ENCODE results near the gene SZT2. TPM values are rescaled to one million over a fixed set of nuclear protein-coding genes. Genes with fewer than 3 reads are reported as not detected.
A peak's percentile ranks its signal among the peaks of the same experiment; 100 is the strongest.

SZT2 gene
- total and polyA plus RNA-seq, 10 of the 15 experiments (the other 5 are each of a cell fraction or from before 2014, with no cell fraction given), result 1.4 to 38.3 (median 12.7) TPM

GRCh38 chr1:43422995-43423671 lies 33.4 kb downstream of the SZT2 start (continued):
- no peak for TF ChIP-seq MYC (IDR thresholded peaks at IDR 0.05; ENCODE audit: insufficient read depth, insufficient read length, insufficient replicate concordance, low read length, severe bottlenecking)
- no peak for TF ChIP-seq HDAC6 (IDR thresholded peaks at IDR 0.05; ENCODE audit: unreplicated experiment)
- TF ChIP-seq YY1 (IDR thresholded peaks at IDR 0.05; ENCODE audit: low read depth, low read length), result no peak
- no peak for TF ChIP-seq NFXL1 (IDR thresholded peaks at IDR 0.05; ENCODE audit: borderline replicate concordance)
- TF ChIP-seq CEBPB (IDR thresholded peaks at IDR 0.05; ENCODE audit: borderline replicate concordance in 1 of 2, low read depth in 2 of 2, low read length in 2 of 2), result no peak
- no peak for TF ChIP-seq BMI1 (IDR thresholded peaks at IDR 0.05; ENCODE audit: borderline replicate concordance)

GRCh38 chr1:43423672-43424550 lies 34.2 kb downstream of the SZT2 start:
- Histone ChIP-seq H2AFZ (ENCODE audit: control insufficient read depth, low read depth, low read length) (no peak overlapping the region), H3K36me3 (ENCODE audit: control insufficient read depth in 2 of 2, insufficient read depth in 2 of 2, low read length in 1 of 2) (peaks cover 36 to 42% of the 10 kb centered on the region in 2 experiments), H3K4me2 (ENCODE audit: control insufficient read depth, insufficient read depth) (no peak overlapping the region), H3K4me1 (ENCODE audit: control insufficient read depth, insufficient read depth, low read length) (peaks cover 9% of the 10 kb centered on the region), H3K27me3 (replicated peaks in 1 of 2; ENCODE audit: control insufficient read depth in 2 of 2, insufficient read depth in 2 of 2, low read length in 1 of 2) (no peaks in the 10 kb centered on the region), H3K27ac (ENCODE audit: control insufficient read depth, insufficient read depth) (no peak overlapping the region), H3K4me3 (no peak overlapping the region), H4K20me1 (ENCODE audit: control insufficient read depth, insufficient read depth) (no peaks in the 10 kb centered on the region), H3K9ac (ENCODE audit: control insufficient read depth, insufficient read depth, low read length) (no peak overlapping the region), H3K79me2 (ENCODE audit: control insufficient read depth, insufficient read depth, low read length) (no peaks in the 10 kb centered on the region), H3K9me3 (replicated peaks; ENCODE audit: control insufficient read depth, insufficient read depth, low read length) (no peaks in the 10 kb centered on the region)
- DNase-seq (ENCODE audit: low read depth, low spot score) (no peak), ATAC-seq (no peak), FAIRE-seq (no peak)
- intact Hi-C loops (cut with micrococcal nuclease; ENCODE audit: unreplicated experiment), result no loop called here
- TF ChIP-seq JUND (IDR thresholded peaks at IDR 0.05; ENCODE audit: low read depth, low read length), result no peak
- TF ChIP-seq BCL3 (IDR thresholded peaks at IDR 0.05; ENCODE audit: borderline replicate concordance, insufficient read depth, low read depth, low read length, poor library complexity, severe bottlenecking), result peak; percentile 80
- no peak for TF ChIP-seq MEF2A (IDR thresholded peaks at IDR 0.05; ENCODE audit: insufficient read depth, low read depth, low read length)
- no peak for TF ChIP-seq RFX5 (IDR thresholded peaks at IDR 0.05; ENCODE audit: low read depth, low read length)
- TF ChIP-seq ASH2L (IDR thresholded peaks at IDR 0.05; ENCODE audit: borderline replicate concordance, low read depth), result no peak
- CTCF ChIA-PET, result interaction anchor here (0.6 kb wide), 1 partner anchor 197 kb away, joined by 3 read pairs; no protein-coding TSS in a partner anchor
- SMC1A ChIA-PET (ENCODE audit: uncharacterized antibody, unreplicated experiment), result interaction anchor here (0.9 kb wide), 1 partner anchor 39 kb away, joined by 3 read pairs; no protein-coding TSS in a partner anchor
- RAD21 ChIA-PET (ENCODE audit: unreplicated experiment), result no interaction called here
- POLR2A ChIA-PET, result no interaction called here
- WGBS (ENCODE audit: insufficient coverage, insufficient replicate concordance, low lambda C conversion rate, missing lambda C conversion rate), result 91% methylated on average over 23 of the region's 23 CpGs
- BruUV-seq (replicated peaks), result TSS peak; percentile 36
- in situ Hi-C loops (cut with MboI), result no loop called here

Measured in GM12878 (cell line).